ENCODE measurements around the gene CIAPIN1. TPM values are rescaled to one million over a fixed set of nuclear protein-coding genes. Genes with fewer than 3 reads are reported as not detected.

Gene CIAPIN1
- total RNA-seq, 4 donors from 2014 or later = 32.2 to 40.0 (median 35.7) TPM

- Histone ChIP-seq H3K4me1 (peaks cover 38% of the 10 kb centered on the region), H3K36me3 (no peaks in the 10 kb centered on the region), H3K27ac (no peak overlapping the region), H3K9me3 (no peaks in the 10 kb centered on the region), H3K4me3 (no peak overlapping the region), H3K27me3 (no peaks in the 10 kb centered on the region)
- DNase-seq (ENCODE audit: low spot score in 2 of 2) = no peak
- WGBS = 65% methylated on average over 6 of the region's 6 CpGs
- no peak for TF ChIP-seq POLR2A (IDR thresholded peaks at IDR 0.05)
- TF ChIP-seq POLR2AphosphoS5 (IDR thresholded peaks at IDR 0.05) = no peak
- TF ChIP-seq CTCF (IDR thresholded peaks at IDR 0.05) = no peak
- no peak for TF ChIP-seq EP300 (IDR thresholded peaks at IDR 0.05)
Measured at GRCh38 chr16:57419506-57419905, 27.7 kb downstream of the CIAPIN1 start.

- 90% methylated on average over 7 of the region's 16 CpGs for WGBS
- no peak for TF ChIP-seq POLR2AphosphoS5 (IDR thresholded peaks at IDR 0.05)
- no peak for TF ChIP-seq EP300 (IDR thresholded peaks at IDR 0.05)
- TF ChIP-seq POLR2A (IDR thresholded peaks at IDR 0.05) = no peak
- no peak for TF ChIP-seq CTCF (IDR thresholded peaks at IDR 0.05)
- Histone ChIP-seq H3K9me3 (no peaks in the 10 kb centered on the region), H3K4me3 (no peak overlapping the region), H3K27ac (no peak overlapping the region), H3K36me3 (no peaks in the 10 kb centered on the region), H3K27me3 (no peaks in the 10 kb centered on the region), H3K4me1 (peaks cover 37% of the 10 kb centered on the region)
- DNase-seq (ENCODE audit: low spot score in 2 of 2) = peak in 1 of 2 donors; percentile 76
Measured at GRCh38 chr16:57416084-57416483, 31.1 kb downstream of the CIAPIN1 start.

- Histone ChIP-seq H3K4me1 (peaks cover 49% of the 10 kb centered on the region), H3K36me3 (no peaks in the 10 kb centered on the region), H3K27me3 (no peaks in the 10 kb centered on the region), H3K9me3 (no peaks in the 10 kb centered on the region), H3K27ac (no peak overlapping the region), H3K4me3 (no peak overlapping the region)
- no peak for DNase-seq (ENCODE audit: low spot score in 2 of 2)
- TF ChIP-seq CTCF (IDR thresholded peaks at IDR 0.05) = no peak
- TF ChIP-seq POLR2A (IDR thresholded peaks at IDR 0.05) = no peak
- TF ChIP-seq EP300 (IDR thresholded peaks at IDR 0.05) = no peak
- TF ChIP-seq POLR2AphosphoS5 (IDR thresholded peaks at IDR 0.05) = no peak
- 78% methylated on average over 7 of the region's 7 CpGs for WGBS
Measured at GRCh38 chr16:57413733-57414132, 33.5 kb downstream of the CIAPIN1 start.

- no peak for DNase-seq (ENCODE audit: low spot score in 2 of 2)
- 83% methylated on average over 1 of the region's 5 CpGs for WGBS
- H3K4me3 ChIP-seq = no peak overlapping the region
- H3K36me3 ChIP-seq = no peaks in the 10 kb centered on the region
- H3K4me1 ChIP-seq = peaks cover 45% of the 10 kb centered on the region
- H3K27ac ChIP-seq = no peak overlapping the region
- TF ChIP-seq EP300 (IDR thresholded peaks at IDR 0.05) (no peak), CTCF (IDR thresholded peaks at IDR 0.05) (no peak), POLR2AphosphoS5 (IDR thresholded peaks at IDR 0.05) (no peak), POLR2A (IDR thresholded peaks at IDR 0.05) (no peak)
- H3K9me3 ChIP-seq = no peaks in the 10 kb centered on the region
- no peaks in the 10 kb centered on the region for H3K27me3 ChIP-seq
Measured at GRCh38 chr16:57413301-57413730, 33.9 kb downstream of the CIAPIN1 start.

GRCh38 chr16:57412584-57412983 lies 34.6 kb downstream of the CIAPIN1 start:
- Histone ChIP-seq H3K9me3 (no peaks in the 10 kb centered on the region), H3K4me1 (peaks cover 38% of the 10 kb centered on the region), H3K4me3 (no peak overlapping the region), H3K36me3 (no peaks in the 10 kb centered on the region), H3K27ac (no peak overlapping the region), H3K27me3 (no peaks in the 10 kb centered on the region)
- TF ChIP-seq POLR2A (IDR thresholded peaks at IDR 0.05) = no peak
- TF ChIP-seq POLR2AphosphoS5 (IDR thresholded peaks at IDR 0.05) = no peak
- no peak for DNase-seq (ENCODE audit: low spot score in 2 of 2)
- 87% methylated on average over 4 of the region's 9 CpGs for WGBS

Measured in suprapubic skin (tissue), 4 donors.